SK-N-SH treated with all-trans-retinoic acid at 6 μM for 48 hours (cell line): ENCODE data around the gene PFKP.
"Not testable (repeated sequence)": the region's sequence is repeated elsewhere in the genome, so short reads cannot be mapped to it uniquely, and the experiment has no call there.

Source experiments
- ATAC-seq: fragments of 200-7000 bp; cut with Tn5 transposase; 3 replicates; pipeline ENCODE4 v1.9.1; 2020; ENCODE audit warnings: mild to moderate bottlenecking, moderate library complexity
- ARNTL ChIP-seq: fragments of 450-650 bp; formaldehyde crosslinking; IDR thresholded peaks from 2 replicates; pipeline ENCODE4 v1.5.0; 2020; ENCODE audit warnings: low read depth, mild to moderate bottlenecking, moderate library complexity, borderline replicate concordance
- BACH2 ChIP-seq: fragments of 250-450 bp; sonication (Bioruptor Pico); IDR thresholded peaks from 2 replicates; pipeline ENCODE4 v1.9.0; 2021; ENCODE audit warnings: mild to moderate bottlenecking, borderline replicate concordance
- CREB5 ChIP-seq: fragments of 250-450 bp; sonication (Bioruptor Pico); IDR thresholded peaks from 2 replicates; pipeline ENCODE4 v1.5.1; 2020; ENCODE audit warnings: low read depth, mild to moderate bottlenecking, moderate library complexity
- CSDC2 ChIP-seq: fragments of 250-450 bp; sonication (Bioruptor Pico); IDR thresholded peaks from 2 replicates; pipeline ENCODE4 v1.5.0; 2020; ENCODE audit warnings: mild to moderate bottlenecking, moderate library complexity
- CSRNP3 ChIP-seq: fragments of 250-450 bp; sonication (Bioruptor Pico); IDR thresholded peaks from 2 replicates; pipeline ENCODE4 v1.5.1; 2021; ENCODE audit warnings: mild to moderate bottlenecking, moderate library complexity
- ESRRG ChIP-seq: fragments of 250-450 bp; sonication (Bioruptor Pico); IDR thresholded peaks from 2 replicates; pipeline ENCODE4 v1.6.1; 2021; ENCODE audit warnings: mild to moderate bottlenecking
- ISL1 ChIP-seq: fragments of 250-450 bp; sonication (Bioruptor Pico); IDR thresholded peaks from 2 replicates; pipeline ENCODE4 v2.1.2; 2022; ENCODE audit warnings: mild to moderate bottlenecking, moderate library complexity
- OSR1 ChIP-seq: fragments of 250-450 bp; sonication (Bioruptor Pico); IDR thresholded peaks from 2 replicates; pipeline ENCODE4 v1.8.0; 2022; ENCODE audit warnings: moderate library complexity, mild to moderate bottlenecking, inconsistent platforms
- PATZ1 ChIP-seq: fragments of 250-450 bp; sonication (Bioruptor Pico); IDR thresholded peaks from 2 replicates; pipeline ENCODE4 v1.8.0; 2020; ENCODE audit warnings: mild to moderate bottlenecking, moderate library complexity, borderline replicate concordance
- POU6F1 ChIP-seq: fragments of 250-450 bp; sonication (Bioruptor Pico); IDR thresholded peaks from 2 replicates; pipeline ENCODE4 v1.8.0; 2021; ENCODE audit warnings: low read depth, mild to moderate bottlenecking, moderate library complexity, borderline replicate concordance
- PPARA ChIP-seq: fragments of 250-450 bp; sonication (Bioruptor Pico); IDR thresholded peaks from 2 replicates; pipeline ENCODE4 v1.5.0; 2020; ENCODE audit warnings: mild to moderate bottlenecking, borderline replicate concordance
- RARB ChIP-seq: fragments of 250-450 bp; sonication (Bioruptor Pico); IDR thresholded peaks from 2 replicates; pipeline ENCODE4 v1.8.0; 2021; ENCODE audit warnings: mild to moderate bottlenecking, moderate library complexity
- SNAI2 ChIP-seq: fragments of 250-450 bp; sonication (Bioruptor Pico); IDR thresholded peaks from 2 replicates; pipeline ENCODE4 v1.5.0; 2020; ENCODE audit warnings: mild to moderate bottlenecking, moderate library complexity
- TCF4 ChIP-seq: fragments of 250-450 bp; sonication (Bioruptor Pico); IDR thresholded peaks from 2 replicates; pipeline ENCODE4 v1.8.0; 2021; ENCODE audit warnings: mild to moderate bottlenecking, moderate library complexity, borderline replicate concordance
- TSHZ2 ChIP-seq: fragments of 250-450 bp; sonication (Bioruptor Pico); IDR thresholded peaks from 2 replicates; pipeline ENCODE4 v1.5.0; 2020; ENCODE audit warnings: mild to moderate bottlenecking, moderate library complexity
- ZC3H10 ChIP-seq: fragments of 250-450 bp; sonication (Bioruptor Pico); IDR thresholded peaks from 2 replicates; pipeline ENCODE4 v1.5.1; 2021; ENCODE audit warnings: mild to moderate bottlenecking, moderate library complexity
- ZFP3 ChIP-seq: fragments of 250-450 bp; sonication (Bioruptor Pico); IDR thresholded peaks from 2 replicates; pipeline ENCODE4 v1.5.0; 2020; ENCODE audit warnings: mild to moderate bottlenecking, moderate library complexity
- ZFP30 ChIP-seq: fragments of 450-650 bp; formaldehyde crosslinking; IDR thresholded peaks from 2 replicates; pipeline ENCODE4 v1.5.0; 2022; ENCODE audit warnings: mild to moderate bottlenecking, moderate library complexity
- ZNF565 ChIP-seq: fragments of 450-650 bp; formaldehyde crosslinking; conservative IDR thresholded peaks from 2 replicates; pipeline ENCODE4 v1.5.0; 2020; ENCODE audit warnings: low read depth, mild to moderate bottlenecking, moderate library complexity
- ZNF70 ChIP-seq: fragments of 450-650 bp; formaldehyde crosslinking; IDR thresholded peaks from 2 replicates; pipeline ENCODE4 v1.5.0; 2020; ENCODE audit warnings: mild to moderate bottlenecking, moderate library complexity
- ZNF8 ChIP-seq: fragments of 450-650 bp; formaldehyde crosslinking; IDR thresholded peaks from 2 replicates; pipeline ENCODE4 v1.5.0; 2020; ENCODE audit warnings: mild to moderate bottlenecking, moderate library complexity

The PFKP gene

GRCh38 chr10:3169673-3170072, 102.3 kb downstream of the PFKP start:
- no peak for TF ChIP-seq CSDC2 (CRISPR knock-in tag)
- TF ChIP-seq ARNTL (CRISPR knock-in tag), result no peak
- TF ChIP-seq ZC3H10 (CRISPR knock-in tag), result no peak
- TF ChIP-seq ISL1, result no peak
- TF ChIP-seq SNAI2, result no peak
- TF ChIP-seq CREB5 (CRISPR knock-in tag), result no peak
- no peak for TF ChIP-seq BACH2 (CRISPR knock-in tag)
- no peak for TF ChIP-seq ZFP30 (CRISPR knock-in tag)
- TF ChIP-seq POU6F1 (CRISPR knock-in tag), result no peak
- no peak for TF ChIP-seq OSR1 (CRISPR knock-in tag)
- no peak for TF ChIP-seq ZNF565 (CRISPR knock-in tag)
- no peak for TF ChIP-seq ZNF8 (CRISPR knock-in tag)
- no peak for TF ChIP-seq ZNF70 (CRISPR knock-in tag)
- no peak for TF ChIP-seq PPARA (CRISPR knock-in tag)
- TF ChIP-seq ESRRG (CRISPR knock-in tag), result no peak
- no peak for TF ChIP-seq CSRNP3 (CRISPR knock-in tag)
- TF ChIP-seq PATZ1, result no peak
- TF ChIP-seq TCF4, result no peak
- ATAC-seq, result no peak

- not testable (repeated sequence) for ATAC-seq
Observed at GRCh38 chr10:3171488-3171887, 104.1 kb downstream of the PFKP start.

- ATAC-seq, result peak; percentile 12
- TF ChIP-seq CREB5 (CRISPR knock-in tag) (no peak), ESRRG (CRISPR knock-in tag) (no peak), ZFP3 (no peak)
Observed at GRCh38 chr10:3172081-3172445, 104.7 kb downstream of the PFKP start.

GRCh38 chr10:3172446-3173170, 105.3 kb downstream of the PFKP start, which contains the start of gene PITRM1:
Gene PITRM1, minus strand, starts transcription at chr10:3172782. Its CDS starts 10 bp downstream, at chr10:3172772.
- ATAC-seq, result peak; percentile 99
- TF ChIP-seq ZNF70 (CRISPR knock-in tag), result no peak
- no peak for TF ChIP-seq CSRNP3 (CRISPR knock-in tag)
- no peak for TF ChIP-seq PPARA (CRISPR knock-in tag)
- no peak for TF ChIP-seq ZFP3
- TF ChIP-seq OSR1 (CRISPR knock-in tag), result no peak
- TF ChIP-seq CREB5 (CRISPR knock-in tag), result no peak
- TF ChIP-seq TSHZ2, result no peak
- TF ChIP-seq RARB (CRISPR knock-in tag), result no peak
- TF ChIP-seq BACH2 (CRISPR knock-in tag), result no peak
- no peak for TF ChIP-seq ZNF8 (CRISPR knock-in tag)
